Left cardiac atrium (tissue), 4 donors: Measurements from ENCODE around the gene REXO1. TPM values are rescaled to one million over a fixed set of nuclear protein-coding genes. Genes with fewer than 3 reads are reported as not detected.

Experiments used
- ATAC-seq, 2 donors: fragments of 200-7000 bp; cut with Tn5 transposase; one replicate each; pipeline ENCODE4 v1.9.1; 2020; ENCODE audit warnings: mild to moderate bottlenecking in 2 of 2, moderate library complexity in 2 of 2
- DNase-seq: peaks from one replicate; pipeline ENCODE4 v3.0.0-alpha.2; 2020
- intact Hi-C, 2 donors: fragments of 100-400 bp; cut with DNase I; formaldehyde crosslinking; loops; one replicate each; pipeline versions ENCODE4 v1.14.1 to v1.15.1; 2022 to 2023
- total RNA-seq, 2 donors: library from RNA; stranded (reverse); fragmentation: NEBNext Ultra II Directional; extraction: Animal tissue kit (Norgen Biotek cat#: 25700); gene quantifications; one replicate each; pipeline ENCODE4 v1.2.1, GENCODE V29; 2021
- donor health status: DM: no; HTN: yes; CAD: no.
- donor health status: DM: no; HTN: yes; CAD: no; lungs with severe emphysema.
- donor health status: DM: yes; HTN: yes; CAD: no.
- donor health status: Dilated cardiomyopathy.

The REXO1 gene
- total RNA-seq, 2 donors from 2014 or later, result 14.8 to 22.3 TPM

GRCh38 chr19:1780272-1780958 is 67.9 kb downstream of the REXO1 start:
- intact Hi-C loops, result no loop called here
- DNase-seq, result no peak
- no peak for ATAC-seq

- ATAC-seq, result no peak
- intact Hi-C loops, result no loop called here
- no peak for DNase-seq
Observed at GRCh38 chr19:1779574-1779973, 68.7 kb downstream of the REXO1 start.

- DNase-seq, result no peak
- ATAC-seq, result no peak
- intact Hi-C loops, result no loop called here
Observed at GRCh38 chr19:1777149-1777548, 71.1 kb downstream of the REXO1 start.

GRCh38 chr19:1776606-1777147 is 71.6 kb downstream of the REXO1 start:
- ATAC-seq (no peak), DNase-seq (no peak)
- intact Hi-C loops, result no loop called here

GRCh38 chr19:1775951-1776605 is 72.2 kb downstream of the REXO1 start:
- no peak for DNase-seq
- ATAC-seq, result no peak
- intact Hi-C loops, result no loop called here

GRCh38 chr19:1774989-1775772 is 73.1 kb downstream of the REXO1 start:
- DNase-seq (no peak), ATAC-seq (no peak)
- intact Hi-C loops, result no loop called here

- intact Hi-C loops, result no loop called here
- ATAC-seq (no peak), DNase-seq (no peak)
Observed at GRCh38 chr19:1773184-1773583, 75.1 kb downstream of the REXO1 start.

- ATAC-seq (no peak), DNase-seq (no peak)
- intact Hi-C loops, result no loop called here
Observed at GRCh38 chr19:1770866-1771576, 77.3 kb downstream of the REXO1 start.

- intact Hi-C loops, result loop anchor here (5.0 to 10.0 kb wide), 2 partner anchors 222 to 225 kb away; no protein-coding TSS in a partner anchor
- DNase-seq (no peak), ATAC-seq (no peak)
Observed at GRCh38 chr19:1769645-1769985, 78.7 kb downstream of the REXO1 start.

- ATAC-seq, result no peak
- intact Hi-C loops, result loop anchor here (5.0 to 10.0 kb wide), 2 partner anchors 222 to 224 kb away; no protein-coding TSS in a partner anchor
- DNase-seq, result no peak
Observed at GRCh38 chr19:1768918-1769644, 79.2 kb downstream of the REXO1 start.

- DNase-seq (no peak), ATAC-seq (no peak)
- intact Hi-C loops, result loop anchor here (5.0 to 10.0 kb wide), 2 partner anchors 221 to 223 kb away; no protein-coding TSS in a partner anchor
Observed at GRCh38 chr19:1768248-1768647, 80.0 kb downstream of the REXO1 start.

- no peak for DNase-seq
- intact Hi-C loops, result loop anchor here (5.0 to 10.0 kb wide), 2 partner anchors 220 to 223 kb away; no protein-coding TSS in a partner anchor
- ATAC-seq, result peak; percentile 69 to 73
Observed at GRCh38 chr19:1767464-1767933, 80.8 kb downstream of the REXO1 start.

GRCh38 chr19:1766800-1767352 is 81.4 kb downstream of the REXO1 start:
- no peak for ATAC-seq
- intact Hi-C loops, result loop anchor here (5.0 to 10.0 kb wide), 2 partner anchors 220 to 222 kb away; no protein-coding TSS in a partner anchor
- no peak for DNase-seq

- intact Hi-C loops, result loop anchor here (5.0 to 10.0 kb wide), 2 partner anchors 219 to 221 kb away; no protein-coding TSS in a partner anchor
- no peak for ATAC-seq
- DNase-seq, result no peak
Observed at GRCh38 chr19:1765904-1766799, 82.1 kb downstream of the REXO1 start.
